Adrenal gland (tissue), 12 donors: ENCODE measurements around the gene HOXC6. TPM values are rescaled to one million over a fixed set of nuclear protein-coding genes. Genes with fewer than 3 reads are reported as not detected.

ENCODE experiments used
- DNase-seq, 7 donors: peaks; one replicate each; pipeline ENCODE4 v3.0.0-alpha.2; 2019 to 2020
- H3K27ac ChIP-seq, 5 donors: fragments of 200-600 bp; sonication (generic) in 4 of 5; 1 replicate in 3 of 5; 2 replicates in 2 of 5; pipeline versions ENCODE4 v1.5.1 to v1.8.0; 2016 to 2020; ENCODE audit warnings: mild to moderate bottlenecking in 1 of 5
- H3K27me3 ChIP-seq: fragments of 200-600 bp; 2 replicates; pipeline ENCODE4 v1.8.0; 2021
- H3K36me3 ChIP-seq, 2 donors: fragments of 200-600 bp; replicated peaks in 1 of 2; 1 replicate in 1 of 2; 2 replicates in 1 of 2; pipeline versions ENCODE4 v1.5.1 to v1.8.0; 2018 to 2022
- H3K4me1 ChIP-seq, 2 donors: fragments of 200-600 bp; replicated peaks in 1 of 2; 1 replicate in 1 of 2; 2 replicates in 1 of 2; pipeline versions ENCODE4 v1.5.1 to v1.8.0; 2018 to 2021
- H3K4me3 ChIP-seq, 4 donors: fragments of 200-600 bp; sonication (generic) in 3 of 4; one replicate each; pipeline ENCODE4 v1.5.1; 2016 to 2018
- H3K9me3 ChIP-seq, 3 donors: fragments of 200-600 bp; sonication (generic) in 1 of 3; replicated peaks in 1 of 3; 1 replicate in 2 of 3; 2 replicates in 1 of 3; pipeline versions ENCODE4 v1.5.1 to v1.8.0; 2016 to 2021
- CTCF ChIP-seq, 6 experiments: fragments of 450-650 bp in 4 of 6; fragments of 200-600 bp in 2 of 6; sonication (generic) in 1 of 6; IDR thresholded peaks; 1 replicate in 5 of 6; 2 replicates in 1 of 6; pipeline versions ENCODE4 v1.5.1 to v1.8.0; 2016 to 2021; ENCODE audit warnings: antibody characterized with exemption in 6 of 6, mild to moderate bottlenecking in 2 of 6, moderate library complexity in 1 of 6
- POLR2A ChIP-seq, 2 donors: fragments of 450-650 bp; IDR thresholded peaks; one replicate each; pipeline ENCODE4 v1.6.1; 2017; ENCODE audit warnings: antibody characterized with exemption in 2 of 2, mild to moderate bottlenecking in 2 of 2, moderate library complexity in 1 of 2
- WGBS, 4 donors: extraction: QIAGEN DNeasy Blood & Tissue Kit in 2 of 4; methylation state at CpG; one replicate each; pipeline versions ENCODE4 v1.1.5 to v1.1.7; 2013 to 2017; 5-methylcytosine and 5-hydroxymethylcytosine counted together
- intact Hi-C, 2 donors: fragments of 100-400 bp; cut with DNase I; formaldehyde crosslinking; loops; one replicate each; pipeline versions ENCODE4 v1.14.1 to v1.15.0; 2022 to 2023
- polyA plus RNA-seq, 3 donors: library from polyadenylated mRNA; stranded (reverse); fragments of 200-250 nt in 2 of 3; fragments of 350-450 nt in 1 of 3; fragmentation: Illumina TruSeq in 1 of 3; extraction: RNeasy Lipid Tissue Mini Kit (QIAGEN cat#74804) in 1 of 3; gene quantifications; one replicate each; pipeline ENCODE4 v1.2.3, GENCODE V29; 2013 to 2014
- total RNA-seq, 9 donors: library from RNA; depleted of rRNA in 4 of 9; stranded (reverse); fragments of >200 nt in 4 of 9; fragments of 120-200 nt in 1 of 9; fragmentation: NEBNext Ultra II Directional in 1 of 9; extraction: Animal tissue kit (Norgen Biotek cat#: 25700) in 1 of 9; gene quantifications; one replicate each; pipeline versions ENCODE4 v1.1.0 to v1.2.4, GENCODE V29; 2013 to 2023
- donor health status: healthy with polysubstance abuse.
- donor health status: Bipolar disorder and iron deficiency.
- donor health status: DM: yes; HTN: yes; CAD: no.
- donor health status: DM: no; HTN: no; CAD: no.
- donor health status: DM: no; HTN: no; CAD: no.
- donor health status: DM: yes; HTN: yes; CAD: no.

The HOXC6 gene
- total and polyA plus RNA-seq, 12 donors = 1.5 to 23.1 (median 13.2) TPM

- Histone ChIP-seq H3K9me3 (no peaks in the 10 kb centered on the region), H3K36me3 (no peaks in the 10 kb centered on the region), H3K27me3 (no peaks in the 10 kb centered on the region), H3K4me1 (peaks cover 2 to 6% of the 10 kb centered on the region in 2 donors), H3K4me3 (no peak overlapping the region), H3K27ac (peak overlapping the region in 2 of 5 donors; percentile 56 to 82)
- intact Hi-C loops = loop anchor here in 1 of 2 donors (10.0 kb wide), 1 partner anchor 96 kb away; no protein-coding TSS in a partner anchor
- WGBS, 4 donors = 61 to 72% (median 69%) methylated on average over 7 to 9 of the region's 9 CpGs
- peak in 2 of 7 donors; percentile 23 to 75 for DNase-seq
- TF ChIP-seq CTCF (IDR thresholded peaks at IDR 0.05) (no peak), POLR2A (IDR thresholded peaks at IDR 0.05) (no peak)
These were observed 10.7 kb downstream of the HOXC6 start for GRCh38 chr12:54038871-54039414.

GRCh38 chr12:54039417-54040147 lies 11.3 kb downstream of the HOXC6 start:
- H3K27ac ChIP-seq = peak overlapping the region in 2 of 5 donors; percentile 56 to 82
- 57 to 64% (median 59%) methylated on average over 16 of the region's 16 CpGs for WGBS, 4 donors

GRCh38 chr12:54040148-54040494 lies 11.9 kb downstream of the HOXC6 start:
- intact Hi-C loops = no loop called here
- H3K9me3 ChIP-seq = no peaks in the 10 kb centered on the region
- no peaks in the 10 kb centered on the region for H3K4me1 ChIP-seq
- H3K27me3 ChIP-seq = no peaks in the 10 kb centered on the region
- 48 to 66% (median 59%) methylated on average over 4 of the region's 4 CpGs for WGBS, 4 donors
- H3K4me3 ChIP-seq = no peak overlapping the region
- TF ChIP-seq CTCF (IDR thresholded peaks at IDR 0.05) = no peak
- H3K36me3 ChIP-seq = no peaks in the 10 kb centered on the region
- peak overlapping the region in 2 of 5 donors; percentile 56 to 82 for H3K27ac ChIP-seq
- DNase-seq = peak in 1 of 7 donors; percentile 24

More at GRCh38 chr12:54039417-54040147, 11.3 kb downstream of the HOXC6 start:
- Histone ChIP-seq H3K9me3 (no peaks in the 10 kb centered on the region), H3K27me3 (no peaks in the 10 kb centered on the region), H3K4me3 (no peak overlapping the region), H3K4me1 (no peaks in the 10 kb centered on the region), H3K36me3 (no peaks in the 10 kb centered on the region)
- intact Hi-C loops = loop anchor here in 1 of 2 donors (10.0 kb wide), 1 partner anchor 95 kb away; no protein-coding TSS in a partner anchor
- TF ChIP-seq POLR2A (IDR thresholded peaks at IDR 0.05) (no peak), CTCF (IDR thresholded peaks at IDR 0.05) (no peak)
- DNase-seq = peak in 2 of 7 donors; percentile 44 to 48

- Histone ChIP-seq H3K27me3 (no peaks in the 10 kb centered on the region), H3K27ac (peak overlapping the region in 1 of 5 donors; percentile 56), H3K4me3 (no peak overlapping the region), H3K9me3 (no peaks in the 10 kb centered on the region), H3K4me1 (no peaks in the 10 kb centered on the region), H3K36me3 (no peaks in the 10 kb centered on the region)
- TF ChIP-seq CTCF (IDR thresholded peaks at IDR 0.05) (no peak), POLR2A (IDR thresholded peaks at IDR 0.05) (no peak)
- DNase-seq = no peak
- intact Hi-C loops = no loop called here
- 68 to 76% (median 72%) methylated on average over 3 of the region's 3 CpGs for WGBS, 4 donors
These were observed 12.4 kb downstream of the HOXC6 start for GRCh38 chr12:54040648-54041047.
